Gastrocnemius medialis (tissue), 4 donors: ENCODE results near the gene CYTH2.

ENCODE experiments used
- POLR2A ChIP-seq, 2 donors: fragments of 450-650 bp; IDR thresholded peaks; one replicate each; pipeline ENCODE4 v1.6.1; 2017; ENCODE audit warnings: antibody characterized with exemption in 2 of 2, mild to moderate bottlenecking in 2 of 2, moderate library complexity in 2 of 2
- TF ChIP-seq, protein P1 (sequence below), 5 experiments: fragments of 450-650 bp in 3 of 5; fragments of 200-600 bp in 2 of 5; sonication (generic) in 2 of 5; IDR thresholded peaks in 4 of 5; conservative IDR thresholded peaks in 1 of 5; 1 replicate in 4 of 5; 2 replicates in 1 of 5; pipeline ENCODE4 v1.5.1; 2016 to 2019; ENCODE audit warnings: antibody characterized with exemption in 5 of 5, mild to moderate bottlenecking in 3 of 5, moderate library complexity in 3 of 5

DNA sequence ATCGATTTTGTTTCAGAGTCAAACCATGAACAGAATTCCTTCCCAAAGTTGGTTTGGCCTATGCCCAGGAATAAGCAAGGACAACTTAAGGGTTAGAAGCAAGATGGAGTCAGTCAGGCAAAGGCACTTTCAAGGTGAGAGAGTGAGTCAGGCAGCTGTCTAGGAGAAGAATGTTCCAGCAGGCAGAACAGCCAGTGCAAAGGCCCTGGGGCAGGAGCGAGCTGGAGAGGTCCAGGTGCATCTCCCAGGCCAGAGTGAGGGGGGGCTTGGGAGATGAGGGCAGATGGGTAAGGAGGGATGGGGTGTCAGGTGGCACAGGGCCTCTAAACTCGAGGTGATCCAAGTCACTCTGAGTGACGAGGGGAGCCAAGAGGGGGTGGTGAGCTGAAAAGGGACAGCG lies 32.6 kb upstream of the CYTH2 start:
- TF ChIP-seq, protein P1, sequence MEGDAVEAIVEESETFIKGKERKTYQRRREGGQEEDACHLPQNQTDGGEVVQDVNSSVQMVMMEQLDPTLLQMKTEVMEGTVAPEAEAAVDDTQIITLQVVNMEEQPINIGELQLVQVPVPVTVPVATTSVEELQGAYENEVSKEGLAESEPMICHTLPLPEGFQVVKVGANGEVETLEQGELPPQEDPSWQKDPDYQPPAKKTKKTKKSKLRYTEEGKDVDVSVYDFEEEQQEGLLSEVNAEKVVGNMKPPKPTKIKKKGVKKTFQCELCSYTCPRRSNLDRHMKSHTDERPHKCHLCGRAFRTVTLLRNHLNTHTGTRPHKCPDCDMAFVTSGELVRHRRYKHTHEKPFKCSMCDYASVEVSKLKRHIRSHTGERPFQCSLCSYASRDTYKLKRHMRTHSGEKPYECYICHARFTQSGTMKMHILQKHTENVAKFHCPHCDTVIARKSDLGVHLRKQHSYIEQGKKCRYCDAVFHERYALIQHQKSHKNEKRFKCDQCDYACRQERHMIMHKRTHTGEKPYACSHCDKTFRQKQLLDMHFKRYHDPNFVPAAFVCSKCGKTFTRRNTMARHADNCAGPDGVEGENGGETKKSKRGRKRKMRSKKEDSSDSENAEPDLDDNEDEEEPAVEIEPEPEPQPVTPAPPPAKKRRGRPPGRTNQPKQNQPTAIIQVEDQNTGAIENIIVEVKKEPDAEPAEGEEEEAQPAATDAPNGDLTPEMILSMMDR (IDR thresholded peaks at IDR 0.05 in 4 of 5, conservative IDR thresholded peaks at IDR 0.05 in 1 of 5): no peak
- no peak for TF ChIP-seq POLR2A (IDR thresholded peaks at IDR 0.05)
